B cell (primary cell): ENCODE results near the gene SMIM5.

ENCODE experiments used
- CTCF ChIP-seq: fragments of 200-600 bp; IDR thresholded peaks from one replicate; pipeline ENCODE4 v1.8.0; 2022; ENCODE audit warnings: antibody characterized with exemption, mild to moderate bottlenecking
- EZH2 ChIP-seq: IDR thresholded peaks from 2 replicates; pipeline ENCODE4 v1.6.1; 2012; ENCODE audit warnings: borderline replicate concordance, low read depth, mild to moderate bottlenecking, moderate library complexity, low read length; ENCODE audit not compliant: insufficient read depth, poor library complexity, severe bottlenecking

- no peak for TF ChIP-seq EZH2
- no peak for TF ChIP-seq CTCF
Measured at GRCh38 chr17:75596320-75597087, 36.7 kb upstream of the SMIM5 start.
